Activated CD4-positive, alpha-beta T cell treated with anti-CD3 and anti-CD28 coated beads, Interleukin-2, Interleukin-6, amounts not matched to agents 100 ng/mL and 50 ng/mL, durations not matched to agents 16 hours and 8 hours (primary cell): ENCODE measurements around the gene NUP58.

Experiments
- DNase-seq: peaks from one replicate; pipeline ENCODE4 v3.0.0-alpha.2; 2020

NUP58 gene

GRCh38 chr13:25378528-25378927 is 77.1 kb downstream of the NUP58 start:
- DNase-seq: no peak

- no peak for DNase-seq
These were observed 77.6 kb downstream of the NUP58 start for GRCh38 chr13:25379011-25379410.

- no peak for DNase-seq
These were observed 78.7 kb downstream of the NUP58 start for GRCh38 chr13:25380082-25380481.

DNA sequence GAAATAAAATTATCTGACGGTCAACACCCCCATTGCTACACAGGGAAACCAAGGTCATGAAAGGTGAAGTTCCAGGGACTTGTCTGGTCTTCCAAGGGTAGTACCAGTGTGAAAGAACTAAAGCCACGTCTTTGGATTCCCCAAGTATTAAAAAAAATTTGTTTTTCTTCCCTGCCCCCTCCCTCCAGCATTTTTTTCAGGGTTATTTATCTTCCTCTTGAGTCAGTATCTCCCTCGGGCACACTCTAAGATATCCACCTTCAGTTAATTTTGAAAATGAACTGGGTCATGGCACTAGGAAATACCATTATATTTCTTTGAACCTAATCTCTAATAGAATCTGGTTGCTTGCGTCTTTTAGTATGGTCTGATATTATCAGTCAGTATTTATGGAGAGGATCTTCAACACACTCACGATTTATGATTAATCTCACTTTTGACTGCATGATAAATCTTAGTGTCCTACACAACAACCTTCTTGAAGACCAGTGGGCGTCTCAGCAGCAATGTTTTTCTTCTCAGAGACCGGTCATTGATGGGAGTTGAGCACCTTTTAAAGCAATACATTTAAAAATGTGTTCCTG is 79.4 kb downstream of the NUP58 start:
- no peak for DNase-seq

GRCh38 chr13:25384758-25385410 is 83.5 kb downstream of the NUP58 start:
- DNase-seq: no peak

- DNase-seq: no peak
These were observed 90.5 kb downstream of the NUP58 start for GRCh38 chr13:25391932-25392331.
